ENCODE measurements around the gene PADI4.
"Not testable (repeated sequence)": the region's sequence is repeated elsewhere in the genome, so short reads cannot be mapped to it uniquely, and the experiment has no call there.

Gene PADI4

GRCh38 chr1:17400725-17401341, 92.8 kb downstream of the PADI4 start:
- no peak for DNase-seq

GRCh38 chr1:17401841-17402240, 93.8 kb downstream of the PADI4 start:
- DNase-seq: no peak

- no peak for DNase-seq
Observed at GRCh38 chr1:17403081-17403480, 95.1 kb downstream of the PADI4 start.

GRCh38 chr1:17404034-17404684, 96.2 kb downstream of the PADI4 start:
- no peak for DNase-seq

- no peak for DNase-seq
Observed at GRCh38 chr1:17404820-17405219, 96.8 kb downstream of the PADI4 start.

- DNase-seq: peak; percentile 42
Observed at GRCh38 chr1:17405898-17406759, 98.1 kb downstream of the PADI4 start.

- not testable (repeated sequence) for DNase-seq
Observed at GRCh38 chr1:17406760-17407475, 98.9 kb downstream of the PADI4 start.

GRCh38 chr1:17407786-17408514, 100.0 kb downstream of the PADI4 start:
- DNase-seq: not testable (repeated sequence)

- DNase-seq: no peak
Observed at GRCh38 chr1:17409391-17409811, 101.4 kb downstream of the PADI4 start.

GRCh38 chr1:17412093-17412870, 104.3 kb downstream of the PADI4 start:
- no peak for DNase-seq

All from activated CD8-positive, alpha-beta memory T cell treated with anti-CD3 and anti-CD28 coated beads, Interleukin-2, amount 50 U/mL, for 4 hours (primary cell).